Astrocyte (in vitro differentiated cells and primary cell): ENCODE measurements around the gene DHX16. TPM values are rescaled to one million over a fixed set of nuclear protein-coding genes. Genes with fewer than 3 reads are reported as not detected.

Experiments used
- DNase-seq: peaks from one replicate; pipeline ENCODE4 v3.0.0-alpha.2; 2010; ENCODE audit warnings: low read depth
- FAIRE-seq: peaks from 2 replicates; lab custom pipeline; 2011; peaks lifted over from hg19 to GRCh38; lab: Jason Lieb, UNC
- H2AFZ ChIP-seq: 2 replicates; pipeline ENCODE4 v1.6.0; 2012; ENCODE audit warnings: low read depth, low read length, inconsistent platforms
- H3K27ac ChIP-seq: 2 replicates; pipeline ENCODE4 v1.5.1; 2011; ENCODE audit warnings: low read depth, low read length, inconsistent platforms
- H3K27me3 ChIP-seq: 2 replicates; pipeline ENCODE4 v1.6.0; 2011; ENCODE audit warnings: low read length, inconsistent platforms; ENCODE audit not compliant: insufficient read depth
- H3K36me3 ChIP-seq: 2 replicates; pipeline ENCODE4 v1.5.1; 2011; ENCODE audit warnings: low read length, inconsistent platforms; ENCODE audit not compliant: insufficient read depth
- H3K4me1 ChIP-seq: 2 replicates; pipeline ENCODE4 v1.5.1; 2011; ENCODE audit warnings: low read length, inconsistent platforms; ENCODE audit not compliant: insufficient read depth
- H3K4me2 ChIP-seq: 2 replicates; pipeline ENCODE4 v1.6.0; 2012; ENCODE audit warnings: low read length, inconsistent platforms
- H3K4me3 ChIP-seq: 2 replicates; pipeline ENCODE4 v1.5.1; 2011; ENCODE audit warnings: low read depth, mild to moderate bottlenecking, low read length, inconsistent platforms; ENCODE audit not compliant: insufficient read depth
- H3K79me2 ChIP-seq: 2 replicates; pipeline ENCODE4 v1.6.0; 2012; ENCODE audit warnings: mild to moderate bottlenecking, low read length, inconsistent platforms; ENCODE audit not compliant: insufficient read depth
- H3K9ac ChIP-seq: 2 replicates; pipeline ENCODE4 v1.6.0; 2012; ENCODE audit warnings: mild to moderate bottlenecking, low read length, inconsistent platforms
- H3K9me3 ChIP-seq: 2 replicates; pipeline ENCODE4 v1.5.1; 2012; ENCODE audit warnings: low read depth, mild to moderate bottlenecking, low read length, inconsistent platforms; ENCODE audit not compliant: insufficient read depth
- H4K20me1 ChIP-seq: 2 replicates; pipeline ENCODE4 v1.6.0; 2012; ENCODE audit warnings: low read length, inconsistent platforms; ENCODE audit not compliant: insufficient read depth
- H3K27ac Mint-ChIP-seq: one replicate; pipeline ENCODE4 v1.8.0; 2021; ENCODE audit warnings: mild to moderate bottlenecking, mixed read lengths; ENCODE audit not compliant: unreplicated experiment
- H3K27me3 Mint-ChIP-seq: one replicate; pipeline ENCODE4 v1.8.0; 2021; ENCODE audit warnings: low read depth, mixed read lengths; ENCODE audit not compliant: unreplicated experiment
- H3K36me3 Mint-ChIP-seq: one replicate; pipeline ENCODE4 v1.8.0; 2021; ENCODE audit warnings: low read depth, mixed read lengths; ENCODE audit not compliant: unreplicated experiment
- H3K4me1 Mint-ChIP-seq: one replicate; pipeline ENCODE4 v1.8.0; 2021; ENCODE audit warnings: low read depth, mixed read lengths; ENCODE audit not compliant: unreplicated experiment
- H3K4me3 Mint-ChIP-seq: one replicate; pipeline ENCODE4 v1.8.0; 2021; ENCODE audit warnings: mild to moderate bottlenecking, moderate library complexity, mixed read lengths; ENCODE audit not compliant: unreplicated experiment
- H3K9me3 Mint-ChIP-seq: one replicate; pipeline ENCODE4 v1.8.0; 2021; ENCODE audit warnings: mild to moderate bottlenecking, mixed read lengths; ENCODE audit not compliant: unreplicated experiment
- EZH2 ChIP-seq: IDR thresholded peaks from 2 replicates; pipeline ENCODE4 v1.6.1; 2012; ENCODE audit warnings: mild to moderate bottlenecking, low read length, inconsistent platforms; ENCODE audit not compliant: insufficient read depth
- total RNA-seq: library from RNA; stranded (reverse); gene quantifications from 2 replicates; pipeline ENCODE4 v1.2.1, GENCODE V29; 2021
- TF ChIP-seq, protein P1 (sequence below): IDR thresholded peaks from 2 replicates; pipeline ENCODE4 v1.5.1; 2011; ENCODE audit warnings: low read depth, mild to moderate bottlenecking, inconsistent platforms, low read length, moderate library complexity; ENCODE audit not compliant: insufficient read depth

The DHX16 gene
- total RNA-seq, 1 donor from 2014 or later, result 30.0 TPM

DNA sequence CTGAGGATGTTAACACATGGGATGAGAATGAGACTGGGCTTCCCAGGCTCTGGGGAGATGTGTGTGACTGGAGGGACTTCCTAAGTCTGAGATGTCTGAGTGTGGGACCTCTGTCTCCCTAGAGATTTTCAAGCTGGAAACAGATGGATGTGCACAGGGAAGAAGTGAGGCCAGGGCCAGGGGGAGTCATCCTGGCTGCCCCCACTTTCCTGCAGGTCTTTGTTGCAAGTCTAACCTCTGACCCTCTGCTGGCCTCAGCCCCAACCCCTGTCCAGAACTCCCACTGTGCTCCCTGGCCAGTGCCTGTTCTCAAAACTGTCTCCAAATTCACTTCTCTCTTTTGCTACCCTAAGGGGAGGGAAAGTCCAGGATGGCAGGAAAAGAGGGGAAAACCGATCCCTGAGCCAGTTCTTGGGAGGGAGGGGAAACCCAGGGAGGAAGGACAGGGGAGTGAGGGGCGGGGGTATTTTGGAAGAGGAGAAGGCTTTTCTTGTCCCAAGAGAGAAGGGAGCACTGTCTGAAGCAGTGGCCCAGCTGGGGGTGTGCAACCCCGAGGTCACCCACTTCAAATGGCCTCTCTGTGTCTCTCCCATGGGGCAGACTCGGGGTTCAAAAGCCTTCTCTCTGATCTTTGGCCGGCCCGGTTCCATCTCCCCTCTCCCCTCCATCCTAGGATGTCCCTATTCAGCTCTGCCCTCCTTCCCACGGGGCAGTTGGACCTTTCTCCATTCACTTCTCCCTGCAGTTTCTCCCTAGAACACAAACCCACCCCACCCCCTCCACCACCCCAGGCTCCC, 10.6 kb upstream of the DHX16 start:
- Histone ChIP-seq H4K20me1 (peaks cover 77% of the 10 kb centered on the region), H3K36me3 (peaks cover 18% of the 10 kb centered on the region), H3K4me3 (peak overlapping the region; percentile 87), H3K4me1 (peaks cover 47% of the 10 kb centered on the region), H3K79me2 (peaks cover 96% of the 10 kb centered on the region), H3K9me3 (no peaks in the 10 kb centered on the region), H3K4me2 (peak overlapping the region; percentile 100), H2AFZ (no peak overlapping the region), H3K27me3 (no peaks in the 10 kb centered on the region), H3K9ac (peak overlapping the region; percentile 98), H3K27ac (peak overlapping the region; percentile 81)
- DNase-seq, result no peak
- Mint-ChIP-seq H3K27me3 (no peaks in the 10 kb centered on the region), H3K36me3 (peaks cover 24% of the 10 kb centered on the region), H3K4me3 (peak overlapping the region; percentile 98), H3K4me1 (peaks cover 29% of the 10 kb centered on the region), H3K9me3 (no peaks in the 10 kb centered on the region), H3K27ac (peak overlapping the region; percentile 99)
- no peak for FAIRE-seq
- TF ChIP-seq, protein P1, sequence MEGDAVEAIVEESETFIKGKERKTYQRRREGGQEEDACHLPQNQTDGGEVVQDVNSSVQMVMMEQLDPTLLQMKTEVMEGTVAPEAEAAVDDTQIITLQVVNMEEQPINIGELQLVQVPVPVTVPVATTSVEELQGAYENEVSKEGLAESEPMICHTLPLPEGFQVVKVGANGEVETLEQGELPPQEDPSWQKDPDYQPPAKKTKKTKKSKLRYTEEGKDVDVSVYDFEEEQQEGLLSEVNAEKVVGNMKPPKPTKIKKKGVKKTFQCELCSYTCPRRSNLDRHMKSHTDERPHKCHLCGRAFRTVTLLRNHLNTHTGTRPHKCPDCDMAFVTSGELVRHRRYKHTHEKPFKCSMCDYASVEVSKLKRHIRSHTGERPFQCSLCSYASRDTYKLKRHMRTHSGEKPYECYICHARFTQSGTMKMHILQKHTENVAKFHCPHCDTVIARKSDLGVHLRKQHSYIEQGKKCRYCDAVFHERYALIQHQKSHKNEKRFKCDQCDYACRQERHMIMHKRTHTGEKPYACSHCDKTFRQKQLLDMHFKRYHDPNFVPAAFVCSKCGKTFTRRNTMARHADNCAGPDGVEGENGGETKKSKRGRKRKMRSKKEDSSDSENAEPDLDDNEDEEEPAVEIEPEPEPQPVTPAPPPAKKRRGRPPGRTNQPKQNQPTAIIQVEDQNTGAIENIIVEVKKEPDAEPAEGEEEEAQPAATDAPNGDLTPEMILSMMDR, result no peak
- no peak for TF ChIP-seq EZH2

DNA sequence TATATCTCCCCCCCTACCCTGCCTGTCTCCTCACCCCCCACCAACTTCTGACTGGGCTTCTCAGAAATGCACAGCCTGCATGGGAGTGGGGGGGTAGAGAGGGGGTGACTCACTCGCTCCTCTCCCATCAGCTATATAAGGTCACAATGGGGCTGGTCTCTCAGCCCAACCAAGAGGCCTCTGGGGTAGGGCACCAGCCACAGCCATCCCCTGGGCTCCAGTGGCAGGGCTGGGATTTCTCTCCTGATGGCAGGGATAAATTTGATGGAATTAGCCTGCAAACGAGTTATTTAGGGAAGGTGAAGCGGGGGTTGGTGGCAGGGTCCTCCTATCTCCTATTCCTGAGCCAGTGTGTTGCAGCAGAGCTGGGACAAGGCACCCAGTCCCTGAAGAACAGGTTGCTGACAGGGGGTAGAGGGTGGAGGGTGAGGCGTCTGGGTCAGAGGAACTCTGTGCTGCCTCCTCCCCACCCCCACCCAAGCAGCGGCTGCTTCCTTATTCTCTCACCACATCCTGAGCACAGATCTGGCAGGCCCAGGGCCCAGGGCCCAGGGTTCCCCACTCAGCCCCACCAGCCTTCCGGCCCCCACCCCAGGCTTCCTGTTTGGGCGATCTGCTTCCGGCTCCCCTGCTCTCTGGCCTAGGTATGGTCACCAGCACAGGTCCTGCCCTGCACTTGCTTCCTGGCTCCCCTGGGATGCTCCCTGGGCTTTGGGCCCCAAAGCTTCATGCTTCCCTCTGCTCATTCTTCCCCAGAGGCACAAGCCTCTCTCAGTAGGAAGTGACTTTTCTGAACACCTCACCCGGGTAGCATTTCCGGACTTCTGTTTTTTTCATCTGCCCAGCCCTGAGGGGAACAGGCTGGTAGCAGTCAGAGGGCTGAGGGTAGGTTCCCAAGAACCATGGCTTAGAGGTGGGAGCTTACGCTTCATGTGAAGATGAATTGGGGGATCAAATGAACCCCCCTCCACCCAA, 9.6 kb upstream of the DHX16 start:
- Mint-ChIP-seq H3K36me3 (peaks cover 22% of the 10 kb centered on the region), H3K27me3 (no peaks in the 10 kb centered on the region), H3K4me1 (peaks cover 23% of the 10 kb centered on the region), H3K27ac (peak overlapping the region; percentile 99), H3K4me3 (peak overlapping the region; percentile 98), H3K9me3 (no peaks in the 10 kb centered on the region)
- no peaks in the 10 kb centered on the region for H3K27me3 ChIP-seq
- H3K79me2 ChIP-seq, result peaks cover 93% of the 10 kb centered on the region
- peak; percentile 77 for DNase-seq
- peak overlapping the region; percentile 100 for H3K4me2 ChIP-seq
- peak overlapping the region; percentile 81 for H3K27ac ChIP-seq
- no peak for FAIRE-seq
- no peaks in the 10 kb centered on the region for H3K9me3 ChIP-seq
- peaks cover 84% of the 10 kb centered on the region for H4K20me1 ChIP-seq
- peak overlapping the region; percentile 98 for H3K9ac ChIP-seq
- H3K4me3 ChIP-seq, result peak overlapping the region; percentile 87
- peaks cover 24% of the 10 kb centered on the region for H3K36me3 ChIP-seq
- TF ChIP-seq, protein P1, result no peak
- TF ChIP-seq EZH2, result no peak
- H3K4me1 ChIP-seq, result peaks cover 40% of the 10 kb centered on the region
- H2AFZ ChIP-seq, result no peak overlapping the region
